RWPE1 (cell line): Measurements from ENCODE around the gene CEMIP2.

Experiments
- CTCF ChIA-PET: fragments of 350-600 bp; sonication (Branson Sonifier 250); formaldehyde crosslinking; extraction: SDS; loops from one replicate; lab custom pipeline; 2021; lab: Yijun Ruan, JAX
- POLR2A ChIA-PET: fragments of 400-600 bp; formaldehyde crosslinking; extraction: SDS; loops from one replicate; lab custom pipeline; 2020; ENCODE audit warnings: antibody characterized with exemption; ENCODE audit not compliant: low non-redundant PET; lab: Yijun Ruan, JAX
- DNase-seq: peaks from one replicate; pipeline ENCODE4 v3.0.0; 2012; ENCODE audit warnings: low spot score
- H3K27ac ChIP-seq: fragments of 450-650 bp; 2 replicates; pipeline ENCODE4 v1.5.1; 2017
- TF ChIP-seq, protein P1 (sequence below): fragments of 450-650 bp; conservative IDR thresholded peaks from 2 replicates; pipeline ENCODE4 v1.5.1; 2017; ENCODE audit warnings: low read depth, mild to moderate bottlenecking

The CEMIP2 gene

DNA sequence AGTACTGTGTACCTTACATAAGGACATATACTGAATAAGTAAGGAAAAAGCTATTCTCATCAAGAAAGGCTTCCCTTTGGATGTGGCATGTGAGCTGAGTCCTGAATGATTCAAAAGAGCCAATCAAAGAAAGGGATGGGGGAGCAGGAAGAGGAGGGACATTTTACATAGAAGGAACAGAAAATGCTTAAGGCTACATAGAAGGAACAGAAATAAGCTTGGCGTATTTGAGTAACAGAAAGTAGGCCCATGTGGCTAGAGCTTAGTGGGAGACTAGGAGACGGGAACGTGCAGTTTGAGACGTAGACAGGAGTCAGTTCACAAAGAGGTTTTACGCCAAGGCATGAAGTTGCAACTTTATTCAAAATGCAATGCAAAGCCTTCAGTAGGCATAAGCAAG is 126.3 kb downstream of the CEMIP2 start:
- H3K27ac ChIP-seq: no peak overlapping the region

DNA sequence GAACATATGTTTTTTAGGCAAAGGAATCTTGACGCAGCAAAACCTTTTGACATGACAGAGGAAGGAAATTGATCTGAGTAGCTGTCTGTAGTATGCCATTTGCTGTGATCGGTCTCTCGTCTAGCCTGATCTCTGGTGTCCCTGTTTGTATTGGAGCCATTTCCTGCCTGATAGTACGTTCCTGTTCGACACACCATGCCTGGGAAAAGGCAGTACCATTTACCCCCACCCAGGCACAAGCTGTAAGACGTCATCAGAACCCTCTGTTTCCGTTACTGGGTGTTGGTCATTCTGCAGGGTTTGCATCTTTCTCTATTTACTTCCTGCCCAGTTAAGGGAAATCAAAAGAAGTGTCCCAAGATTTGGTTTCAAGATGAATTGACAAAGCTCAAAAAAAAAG is 129.7 kb downstream of the CEMIP2 start:
- CTCF ChIA-PET: interaction anchor here (0.5 to 2.7 kb wide), 3 partner anchors 10 to 128 kb away, joined by 3 to 14 read pairs (median 3); no protein-coding TSS in a partner anchor

More for the DNA sequence above, 126.3 kb downstream of the CEMIP2 start:
- CTCF ChIA-PET: no interaction called here
- TF ChIP-seq, protein P1, sequence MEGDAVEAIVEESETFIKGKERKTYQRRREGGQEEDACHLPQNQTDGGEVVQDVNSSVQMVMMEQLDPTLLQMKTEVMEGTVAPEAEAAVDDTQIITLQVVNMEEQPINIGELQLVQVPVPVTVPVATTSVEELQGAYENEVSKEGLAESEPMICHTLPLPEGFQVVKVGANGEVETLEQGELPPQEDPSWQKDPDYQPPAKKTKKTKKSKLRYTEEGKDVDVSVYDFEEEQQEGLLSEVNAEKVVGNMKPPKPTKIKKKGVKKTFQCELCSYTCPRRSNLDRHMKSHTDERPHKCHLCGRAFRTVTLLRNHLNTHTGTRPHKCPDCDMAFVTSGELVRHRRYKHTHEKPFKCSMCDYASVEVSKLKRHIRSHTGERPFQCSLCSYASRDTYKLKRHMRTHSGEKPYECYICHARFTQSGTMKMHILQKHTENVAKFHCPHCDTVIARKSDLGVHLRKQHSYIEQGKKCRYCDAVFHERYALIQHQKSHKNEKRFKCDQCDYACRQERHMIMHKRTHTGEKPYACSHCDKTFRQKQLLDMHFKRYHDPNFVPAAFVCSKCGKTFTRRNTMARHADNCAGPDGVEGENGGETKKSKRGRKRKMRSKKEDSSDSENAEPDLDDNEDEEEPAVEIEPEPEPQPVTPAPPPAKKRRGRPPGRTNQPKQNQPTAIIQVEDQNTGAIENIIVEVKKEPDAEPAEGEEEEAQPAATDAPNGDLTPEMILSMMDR: no peak
- no peak for DNase-seq
- POLR2A ChIA-PET: no interaction called here

DNA sequence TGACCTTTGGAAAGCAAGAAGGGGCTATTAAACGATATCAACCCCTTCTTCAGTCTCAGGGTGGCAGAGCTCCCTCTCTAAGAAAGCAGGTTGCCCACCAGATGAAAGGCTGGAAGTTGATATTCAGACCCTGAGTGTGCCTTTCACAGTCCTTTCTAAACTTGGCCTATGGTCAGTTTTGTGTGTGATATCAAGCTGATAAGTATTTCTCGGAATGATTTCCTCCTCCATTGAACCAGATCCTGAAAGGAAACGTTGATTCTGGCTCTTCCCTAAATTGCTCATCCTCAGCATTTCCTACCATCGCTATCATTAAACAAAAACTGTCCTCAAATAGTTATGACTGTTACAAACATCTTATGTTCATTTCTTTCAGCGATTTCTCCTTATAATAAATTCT is 130.4 kb downstream of the CEMIP2 start:
- CTCF ChIA-PET: interaction anchor here (1.1 to 2.7 kb wide), 2 partner anchors 9 to 84 kb away, joined by 3 to 14 read pairs; no protein-coding TSS in a partner anchor
- TF ChIP-seq, protein P1: no peak
- POLR2A ChIA-PET: no interaction called here
- H3K27ac ChIP-seq: no peak overlapping the region
- DNase-seq: no peak

More for the DNA sequence above, 129.7 kb downstream of the CEMIP2 start:
- no peak for DNase-seq
- POLR2A ChIA-PET: no interaction called here
- H3K27ac ChIP-seq: no peak overlapping the region
- TF ChIP-seq, protein P1: no peak

DNA sequence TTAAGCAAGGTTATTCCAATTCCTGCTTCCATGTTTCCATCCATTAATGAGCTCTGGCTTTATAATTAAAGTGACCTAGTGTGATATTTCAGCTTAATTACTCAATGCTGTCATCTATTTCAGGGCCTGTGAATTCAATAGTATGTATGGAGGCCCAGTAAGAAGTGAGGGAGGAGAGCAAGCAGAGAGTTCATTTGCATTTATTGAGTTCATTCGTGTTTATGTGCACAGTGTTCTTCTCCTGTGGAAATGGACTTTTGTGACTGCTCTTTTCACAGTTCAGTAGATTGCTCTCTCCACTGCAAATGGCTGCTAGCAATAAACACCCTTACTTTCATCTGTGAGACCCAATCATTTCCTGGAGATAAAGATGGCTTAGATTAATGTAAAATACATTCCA is 130.9 kb downstream of the CEMIP2 start:
- ChIA-PET CTCF (no interaction called here), POLR2A (interaction anchor here (0.7 kb wide), 1 partner anchor 11 kb away, joined by 8 read pairs; no protein-coding TSS in a partner anchor)

DNA sequence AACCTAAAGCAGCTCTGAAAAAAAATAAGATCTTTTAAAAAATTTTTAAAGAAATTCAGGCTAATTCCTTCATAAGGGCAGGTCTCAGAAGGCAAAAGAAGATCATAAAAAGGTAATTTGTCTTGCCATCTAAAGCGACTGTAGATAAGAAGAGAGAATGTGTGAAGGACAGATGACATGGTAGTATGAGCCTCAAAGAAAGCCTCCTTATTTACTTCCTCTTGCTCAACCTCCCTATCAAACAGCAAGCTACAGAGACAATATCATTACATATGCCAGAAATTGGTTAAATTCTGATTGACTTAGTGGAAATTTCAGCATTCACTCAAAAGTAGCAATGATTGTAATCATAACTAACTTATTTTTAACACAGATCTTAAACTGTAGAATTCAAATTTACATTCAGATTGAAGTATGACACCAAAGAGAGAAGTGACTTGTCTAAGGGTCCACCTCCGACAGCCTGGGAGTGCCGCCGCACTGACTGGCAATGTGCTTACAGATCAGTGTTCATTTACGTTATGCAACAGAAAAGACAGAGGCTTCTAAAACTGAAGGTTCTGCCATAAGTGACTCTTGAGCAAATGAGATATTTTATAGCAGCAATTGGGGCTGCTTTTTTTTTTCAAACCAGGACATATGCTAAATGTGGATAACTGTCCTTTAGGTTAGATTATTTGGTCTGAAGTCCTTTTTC is 132.0 kb downstream of the CEMIP2 start:
- no peak overlapping the region for H3K27ac ChIP-seq
- TF ChIP-seq, protein P1: no peak
- ChIA-PET CTCF (interaction anchor here (0.7 kb wide), 1 partner anchor 11 kb away, joined by 3 read pairs; no protein-coding TSS in a partner anchor), POLR2A (no interaction called here)
- no peak for DNase-seq

More for the DNA sequence above, 130.9 kb downstream of the CEMIP2 start:
- no peak for DNase-seq
- no peak overlapping the region for H3K27ac ChIP-seq
- TF ChIP-seq, protein P1: no peak

DNA sequence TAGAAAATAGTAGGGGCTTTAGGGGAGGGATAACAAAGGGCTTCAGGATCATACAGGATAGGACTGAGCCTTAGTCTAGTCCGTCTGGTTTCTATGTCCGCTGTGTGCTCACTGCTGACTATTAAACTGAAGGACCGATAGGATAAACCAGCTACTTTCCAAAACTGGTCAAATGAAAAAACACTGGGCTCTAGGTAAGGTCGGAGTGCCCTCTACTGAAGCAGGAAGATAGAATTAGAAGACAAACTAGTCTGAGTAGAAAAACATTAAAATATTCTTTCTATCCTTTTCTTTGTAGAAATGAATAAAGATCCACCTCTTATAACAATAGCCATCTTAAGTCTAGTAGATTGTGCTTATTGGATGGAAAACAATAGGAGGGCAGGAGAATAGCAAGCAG is 133.6 kb downstream of the CEMIP2 start:
- TF ChIP-seq, protein P1: no peak
- ChIA-PET POLR2A (no interaction called here), CTCF (interaction anchor here (0.7 kb wide), 1 partner anchor 349 kb away, joined by 3 read pairs; no protein-coding TSS in a partner anchor)
- H3K27ac ChIP-seq: no peak overlapping the region
- no peak for DNase-seq
